Activated gamma-delta T cell treated with Interleukin-2 at 50 U/mL for 16 hours (primary cell): Measurements from ENCODE around the gene ETV6.

Experiments used
- DNase-seq: peaks from one replicate; pipeline ENCODE4 v3.0.0-alpha.2; 2020

The ETV6 gene

GRCh38 chr12:11722578-11723138 is 73.2 kb downstream of the ETV6 start:
- DNase-seq = no peak

GRCh38 chr12:11723993-11724392 is 74.5 kb downstream of the ETV6 start:
- DNase-seq = no peak

GRCh38 chr12:11724888-11725311 is 75.4 kb downstream of the ETV6 start:
- DNase-seq = no peak

GRCh38 chr12:11725686-11726085 is 76.2 kb downstream of the ETV6 start:
- DNase-seq = no peak

GRCh38 chr12:11726659-11727058 is 77.2 kb downstream of the ETV6 start:
- DNase-seq = no peak

- DNase-seq = peak; percentile 10
Observed at GRCh38 chr12:11727133-11727664, 77.7 kb downstream of the ETV6 start.

GRCh38 chr12:11728154-11728755 is 78.8 kb downstream of the ETV6 start:
- DNase-seq = no peak

GRCh38 chr12:11729008-11729407 is 79.5 kb downstream of the ETV6 start:
- no peak for DNase-seq

GRCh38 chr12:11729439-11730150 is 80.1 kb downstream of the ETV6 start:
- no peak for DNase-seq

GRCh38 chr12:11730299-11731041 is 81.0 kb downstream of the ETV6 start:
- DNase-seq = no peak

- DNase-seq = no peak
Observed at GRCh38 chr12:11731042-11731357, 81.5 kb downstream of the ETV6 start.

- no peak for DNase-seq
Observed at GRCh38 chr12:11731455-11731854, 82.0 kb downstream of the ETV6 start.

GRCh38 chr12:11732023-11732422 is 82.5 kb downstream of the ETV6 start:
- no peak for DNase-seq

- no peak for DNase-seq
Observed at GRCh38 chr12:11732715-11733114, 83.2 kb downstream of the ETV6 start.

- DNase-seq = no peak
Observed at GRCh38 chr12:11734580-11735180, 85.2 kb downstream of the ETV6 start.

- DNase-seq = no peak
Observed at GRCh38 chr12:11738450-11738849, 89.0 kb downstream of the ETV6 start.

GRCh38 chr12:11739980-11740577 is 90.6 kb downstream of the ETV6 start:
- DNase-seq = no peak

GRCh38 chr12:11741434-11742092 is 92.1 kb downstream of the ETV6 start:
- no peak for DNase-seq

- DNase-seq = no peak
Observed at GRCh38 chr12:11743423-11744409, 94.2 kb downstream of the ETV6 start.

GRCh38 chr12:11744410-11744801 is 94.9 kb downstream of the ETV6 start:
- DNase-seq = no peak

- no peak for DNase-seq
Observed at GRCh38 chr12:11745113-11745512, 95.6 kb downstream of the ETV6 start.
